Mucosa of descending colon (tissue), 3 donors: ENCODE measurements around the gene KNTC1. TPM values are rescaled to one million over a fixed set of nuclear protein-coding genes. Genes with fewer than 3 reads are reported as not detected.

Experiments used
- ATAC-seq: fragments of 200-7000 bp; cut with Tn5 transposase; one replicate; pipeline ENCODE4 v1.9.1; 2020; ENCODE audit warnings: mild to moderate bottlenecking, moderate library complexity
- DNase-seq, 3 donors: peaks; one replicate each; pipeline ENCODE4 v3.0.0-alpha.2; 2020
- H3K36me3 ChIP-seq: fragments of 200-600 bp; one replicate; pipeline ENCODE4 v1.8.0; 2021; ENCODE audit warnings: low read depth, mild to moderate bottlenecking
- H3K4me1 ChIP-seq: fragments of 200-600 bp; one replicate; pipeline ENCODE4 v1.8.0; 2021; ENCODE audit warnings: low read depth, mild to moderate bottlenecking
- H3K4me3 ChIP-seq: fragments of 200-600 bp; one replicate; pipeline ENCODE4 v1.8.0; 2021; ENCODE audit warnings: mild to moderate bottlenecking
- H3K9me3 ChIP-seq: fragments of 200-600 bp; one replicate; pipeline ENCODE4 v1.8.0; 2021; ENCODE audit warnings: mild to moderate bottlenecking
- CTCF ChIP-seq: fragments of 200-600 bp; IDR thresholded peaks from one replicate; pipeline ENCODE4 v1.8.0; 2022; ENCODE audit warnings: antibody characterized with exemption, mild to moderate bottlenecking
- intact Hi-C, 2 donors: fragments of 100-400 bp; cut with DNase I in 1 of 2; cut with micrococcal nuclease in 1 of 2; formaldehyde crosslinking; loops; one replicate each; pipeline versions ENCODE4 v1.11.0 to v1.11.1; 2022; cut with DNase I, micrococcal nuclease
- total RNA-seq, 3 donors: library from RNA; stranded (reverse); fragmentation: NEBNext Ultra II Directional in 2 of 3; extraction: Animal tissue kit (Norgen Biotek cat#: 25700) in 2 of 3; gene quantifications; one replicate each; pipeline versions ENCODE4 v1.2.1 to v1.2.4, GENCODE V29; 2021 to 2023
- donor health status: DM: no; HTN: no; CAD: no; lungs with moderate emphysema.
- donor health status: DM: no; HTN: no; CAD: no.
- donor health status: DM: no; HTN: yes; CAD: no.

Gene KNTC1
- total RNA-seq, 3 donors from 2014 or later, result 11.4 to 28.3 (median 16.2) TPM

GRCh38 chr12:122665349-122665748 lies 138.3 kb downstream of the KNTC1 start:
- no peaks in the 10 kb centered on the region for H3K9me3 ChIP-seq
- H3K36me3 ChIP-seq, result no peaks in the 10 kb centered on the region
- no peak for DNase-seq
- intact Hi-C loops, result no loop called here
- no peaks in the 10 kb centered on the region for H3K4me1 ChIP-seq
- ATAC-seq, result no peak
- no peak for TF ChIP-seq CTCF
- H3K4me3 ChIP-seq, result no peak overlapping the region

- no peak for DNase-seq
- Histone ChIP-seq H3K9me3 (no peaks in the 10 kb centered on the region), H3K36me3 (no peaks in the 10 kb centered on the region), H3K4me3 (no peak overlapping the region), H3K4me1 (no peaks in the 10 kb centered on the region)
- intact Hi-C loops, result no loop called here
- ATAC-seq, result no peak
- no peak for TF ChIP-seq CTCF
Measured at GRCh38 chr12:122665759-122666158, 138.7 kb downstream of the KNTC1 start.

- Histone ChIP-seq H3K4me1 (no peaks in the 10 kb centered on the region), H3K9me3 (no peaks in the 10 kb centered on the region), H3K4me3 (no peak overlapping the region), H3K36me3 (no peaks in the 10 kb centered on the region)
- ATAC-seq, result no peak
- no peak for TF ChIP-seq CTCF
- intact Hi-C loops, result no loop called here
- DNase-seq, result no peak
Measured at GRCh38 chr12:122668268-122668667, 141.2 kb downstream of the KNTC1 start.

- TF ChIP-seq CTCF, result no peak
- Histone ChIP-seq H3K4me3 (no peak overlapping the region), H3K36me3 (no peaks in the 10 kb centered on the region), H3K4me1 (no peaks in the 10 kb centered on the region), H3K9me3 (no peaks in the 10 kb centered on the region)
- intact Hi-C loops, result no loop called here
- ATAC-seq, result no peak
- no peak for DNase-seq
Measured at GRCh38 chr12:122669397-122670070, 142.5 kb downstream of the KNTC1 start.

DNA sequence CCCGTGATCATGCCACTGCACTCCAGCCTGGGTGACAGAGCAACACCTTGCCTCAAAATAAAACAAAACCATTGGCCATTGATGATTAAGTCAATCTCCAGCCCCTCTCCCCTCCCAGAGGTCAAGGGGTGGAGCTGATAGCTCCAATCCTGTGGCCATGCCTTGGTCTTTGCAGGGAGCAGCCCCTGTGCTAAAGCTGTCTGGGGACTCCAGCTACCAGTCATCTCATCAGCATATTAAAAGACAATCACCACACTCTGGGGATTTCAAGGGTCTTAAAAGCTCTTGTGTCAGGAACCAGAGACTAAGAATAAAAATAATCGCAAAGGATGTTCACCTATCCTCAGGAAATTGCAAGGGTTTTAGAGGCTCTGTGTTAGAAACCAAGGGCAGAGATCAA lies 145.5 kb downstream of the KNTC1 start:
- intact Hi-C loops, result no loop called here
- no peaks in the 10 kb centered on the region for H3K4me1 ChIP-seq
- no peak for TF ChIP-seq CTCF
- H3K36me3 ChIP-seq, result no peaks in the 10 kb centered on the region
- H3K9me3 ChIP-seq, result no peaks in the 10 kb centered on the region
- DNase-seq, result no peak
- no peak overlapping the region for H3K4me3 ChIP-seq
- no peak for ATAC-seq

Other genes with a start within 250 kb of the KNTC1 start
- gene CLIP1, start 104.6 kb upstream of the KNTC1 start, total RNA-seq, result 100 to 1,000 TPM in 1 of 3 donors, 10 to 100 TPM in 2; 43.5 to 170 (median 45.0) TPM
- gene ZCCHC8, start 26.3 kb upstream of the KNTC1 start, total RNA-seq, result 10 to 100 TPM; 19.8 to 24.8 (median 23.1) TPM
- 10 to 100 TPM; 57.3 to 72.5 (median 60.4) TPM for gene RSRC2, start 313 bp upstream of the KNTC1 start, total RNA-seq
- 1 to 10 TPM in 1 of 3 donors, under 1 TPM in 1, not detected in 1; 0.22 to 1.5 TPM for gene HCAR2, start 176.1 kb downstream of the KNTC1 start, total RNA-seq
- gene HCAR3, start 189.6 kb downstream of the KNTC1 start, total RNA-seq, result 1 to 10 TPM in 1 of 3 donors, not detected in 2; 1.6 TPM
- under 1 TPM; 0.06 to 0.09 (median 0.07) TPM for gene HCAR1, start 203.6 kb downstream of the KNTC1 start, total RNA-seq
- 10 to 100 TPM; 30.9 to 40.3 (median 33.2) TPM for gene DENR, start 225.6 kb downstream of the KNTC1 start, total RNA-seq
- 1 to 10 TPM in 1 of 3 donors, under 1 TPM in 2; 0.39 to 1.2 (median 0.58) TPM for gene CCDC62, start 247.3 kb downstream of the KNTC1 start, total RNA-seq